ENCODE measurements around the gene CCDC106.

DNA sequence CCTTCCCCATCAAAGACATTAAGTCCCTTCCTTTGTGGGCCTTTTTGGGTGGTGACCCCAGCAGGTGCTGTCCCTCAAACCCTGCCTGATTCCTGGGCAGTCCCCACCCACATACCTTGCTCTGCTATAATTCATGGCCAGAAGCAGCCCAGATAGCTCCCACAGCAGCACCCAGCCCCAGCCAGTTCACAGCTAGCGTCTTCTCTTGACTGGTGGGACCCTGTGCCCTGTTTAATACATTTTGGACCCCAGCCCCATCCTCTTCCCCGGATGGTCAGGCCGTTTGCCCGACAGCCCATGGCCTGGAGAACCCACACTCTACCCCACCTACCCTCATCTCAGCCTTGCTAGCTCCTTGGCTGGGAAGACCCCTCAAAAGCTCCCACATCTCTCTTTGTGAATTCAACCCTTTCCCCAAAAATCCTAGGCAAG, 2.1 kb downstream of the CCDC106 start:
- TF ChIP-seq, protein P1, sequence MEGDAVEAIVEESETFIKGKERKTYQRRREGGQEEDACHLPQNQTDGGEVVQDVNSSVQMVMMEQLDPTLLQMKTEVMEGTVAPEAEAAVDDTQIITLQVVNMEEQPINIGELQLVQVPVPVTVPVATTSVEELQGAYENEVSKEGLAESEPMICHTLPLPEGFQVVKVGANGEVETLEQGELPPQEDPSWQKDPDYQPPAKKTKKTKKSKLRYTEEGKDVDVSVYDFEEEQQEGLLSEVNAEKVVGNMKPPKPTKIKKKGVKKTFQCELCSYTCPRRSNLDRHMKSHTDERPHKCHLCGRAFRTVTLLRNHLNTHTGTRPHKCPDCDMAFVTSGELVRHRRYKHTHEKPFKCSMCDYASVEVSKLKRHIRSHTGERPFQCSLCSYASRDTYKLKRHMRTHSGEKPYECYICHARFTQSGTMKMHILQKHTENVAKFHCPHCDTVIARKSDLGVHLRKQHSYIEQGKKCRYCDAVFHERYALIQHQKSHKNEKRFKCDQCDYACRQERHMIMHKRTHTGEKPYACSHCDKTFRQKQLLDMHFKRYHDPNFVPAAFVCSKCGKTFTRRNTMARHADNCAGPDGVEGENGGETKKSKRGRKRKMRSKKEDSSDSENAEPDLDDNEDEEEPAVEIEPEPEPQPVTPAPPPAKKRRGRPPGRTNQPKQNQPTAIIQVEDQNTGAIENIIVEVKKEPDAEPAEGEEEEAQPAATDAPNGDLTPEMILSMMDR (IDR thresholded peaks at IDR 0.05; ENCODE audit: insufficient read depth, low read depth, low read length): no peak
- TF ChIP-seq EZH2 (IDR thresholded peaks at IDR 0.05; ENCODE audit: insufficient read depth, low read length): no peak
